Measurements from ENCODE around the gene FAM170B. TPM values are rescaled to one million over a fixed set of nuclear protein-coding genes. Genes with fewer than 3 reads are reported as not detected.

The FAM170B gene
- total and polyA plus RNA-seq, 2 of the 4 experiments (the other 2 are of a cell fraction): not detected

GRCh38 chr10:49099046-49099445, 34.8 kb downstream of the FAM170B start:
- in situ Hi-C loops (cut with MboI; ENCODE audit: low sequenced_read_pairs): no loop called here

More at GRCh38 chr10:49099046-49099445, 34.8 kb downstream of the FAM170B start:
- no CpG with 5 or more reads among the region's 8 CpGs for WGBS, 2 experiments (ENCODE audit: extremely low coverage in 2 of 2, insufficient read length in 1 of 2)
- H4K20me1 ChIP-seq (ENCODE audit: insufficient read depth, low read length): 0 out of 2 replicates have a peak, but pooled peaks cover 4% of the 10 kb centered on the region
- H3K14ac ChIP-seq (replicated peaks; ENCODE audit: low read depth, low read length): no peak overlapping the region
- BruUV-seq (replicated peaks): no TSS peak
- peaks cover 5% of the 10 kb centered on the region; the same call in 1 of the 2 replicates for H3K36me3 ChIP-seq (ENCODE audit: control insufficient read depth, insufficient read depth, low read length)
- no peak overlapping the region for H4K5ac ChIP-seq (ENCODE audit: low read depth, low read length)
- H3K18ac ChIP-seq (ENCODE audit: low read depth, low read length): no peak overlapping the region
- no peak overlapping the region for H2BK5ac ChIP-seq (ENCODE audit: low read depth, low read length, poor library complexity, severe bottlenecking)
- H3K23ac ChIP-seq (ENCODE audit: low read depth, low read length): no peak overlapping the region
- no peak overlapping the region for H2AK9ac ChIP-seq (replicated peaks; ENCODE audit: low read depth, low read length, poor library complexity)
- ChIA-PET CTCF (no interaction called here), POLR2A (ENCODE audit: unreplicated experiment) (no interaction called here)
- no peak overlapping the region for H4K8ac ChIP-seq (ENCODE audit: low read depth in 2 of 2, low read length in 2 of 2)
- no peaks in the 10 kb centered on the region for H3K9me3 ChIP-seq (ENCODE audit: control insufficient read depth, insufficient read depth, low read length)
- H3K9ac ChIP-seq (ENCODE audit: low read depth, low read length): no peak overlapping the region
- no peak overlapping the region for H2BK20ac ChIP-seq (ENCODE audit: low read depth, low read length)
- H2BK15ac ChIP-seq (ENCODE audit: low read depth, low read length): no peak overlapping the region
- H2AK5ac ChIP-seq (ENCODE audit: low read depth, low read length): no peak overlapping the region
- TF ChIP-seq RFX5 (IDR thresholded peaks at IDR 0.05; ENCODE audit: low read depth, low read length) (no peak), FOS (IDR thresholded peaks at IDR 0.05; ENCODE audit: low read depth, low read length) (no peak), USF2 (IDR thresholded peaks at IDR 0.05; ENCODE audit: low read depth, low read length) (no peak), CHD1 (IDR thresholded peaks at IDR 0.05; ENCODE audit: low read depth, low read length) (no peak), SMC3 (IDR thresholded peaks at IDR 0.05; ENCODE audit: low read depth, low read length) (no peak), NFE2L2 (IDR thresholded peaks at IDR 0.05; ENCODE audit: low read depth, low read length) (no peak), RCOR1 (IDR thresholded peaks at IDR 0.05; ENCODE audit: insufficient replicate concordance, low read length) (no peak), ELK1 (IDR thresholded peaks at IDR 0.05; ENCODE audit: borderline replicate concordance, low read depth, low read length) (no peak), MAZ (IDR thresholded peaks at IDR 0.05; ENCODE audit: borderline replicate concordance, low read depth, low read length) (no peak), MAFK (IDR thresholded peaks at IDR 0.05; ENCODE audit: low read depth, low read length) (no peak), CEBPB (IDR thresholded peaks at IDR 0.05; ENCODE audit: low read depth, low read length) (no peak), POLR2A (IDR thresholded peaks at IDR 0.05; ENCODE audit: low read depth, low read length) (no peak), BHLHE40 (IDR thresholded peaks at IDR 0.05; ENCODE audit: low read depth, low read length) (no peak), CTCF (conservative IDR thresholded peaks at IDR 0.05; ENCODE audit: low read depth, low read length) (no peak), MXI1 (IDR thresholded peaks at IDR 0.05; ENCODE audit: borderline replicate concordance, low read depth, low read length) (no peak), RAD21 (IDR thresholded peaks at IDR 0.05; ENCODE audit: low read length) (no peak)
- intact Hi-C loops (cut with micrococcal nuclease) (no loop called here), dilution Hi-C loops (cut with HindIII; ENCODE audit: low sequenced_read_pairs, unreplicated experiment) (no loop called here)
- no peak overlapping the region for H3K4me2 ChIP-seq (ENCODE audit: low read depth, low read length)
- H3K9me1 ChIP-seq (ENCODE audit: insufficient read depth, low read length): no peaks in the 10 kb centered on the region
- no peak overlapping the region for H3K4ac ChIP-seq (ENCODE audit: low read depth, low read length)
- H2BK120ac ChIP-seq (ENCODE audit: low read depth, low read length): no peak overlapping the region
- no peak overlapping the region for H2AFZ ChIP-seq (replicated peaks; ENCODE audit: low read length, poor library complexity)
- ATAC-seq (ENCODE audit: low read depth) (no peak), DNase-seq (no peak)
- H3K79me1 ChIP-seq (ENCODE audit: low read depth in 1 of 2, low read length in 2 of 2): peaks cover 4% of the 10 kb centered on the region in 2 experiments; a peak in 3 of 4 replicates
- no peak overlapping the region for H3K4me3 ChIP-seq (ENCODE audit: insufficient read depth, low read depth, low read length)
- H4K91ac ChIP-seq (ENCODE audit: insufficient read depth, low read depth, low read length): no peak overlapping the region
- peaks cover 2% of the 10 kb centered on the region; the same call in 1 of the 2 replicates for H3K4me1 ChIP-seq (ENCODE audit: control insufficient read depth, insufficient read depth, low read length)
- H3K27ac ChIP-seq (ENCODE audit: insufficient read depth, low read length): no peak overlapping the region
- H3K27me3 ChIP-seq (ENCODE audit: control insufficient read depth, insufficient read depth, low read length): no peaks in the 10 kb centered on the region
- no peak overlapping the region for H3K56ac ChIP-seq (ENCODE audit: extremely low read depth, insufficient read depth, low read length)

Measured in IMR-90 (cell line).